OCI-LY3 (cell line): ENCODE measurements around the gene CCDC74B.
"Not testable (repeated sequence)": the region's sequence is repeated elsewhere in the genome, so short reads cannot be mapped to it uniquely, and the experiment has no call there.

ENCODE experiments used
- CTCF ChIP-seq: fragments of 200-600, 300-600 bp; sonication (generic); IDR thresholded peaks from 2 replicates; pipeline ENCODE4 v1.5.1; 2014; ENCODE audit warnings: antibody characterized with exemption, low read length, low read depth
- EZH2phosphoT487 ChIP-seq: fragments of 200-600 bp; shearing (Covaris generic); IDR thresholded peaks from 2 replicates; pipeline ENCODE4 v1.6.1; 2018; ENCODE audit warnings: antibody characterized with exemption, mixed run types, low read depth

DNA sequence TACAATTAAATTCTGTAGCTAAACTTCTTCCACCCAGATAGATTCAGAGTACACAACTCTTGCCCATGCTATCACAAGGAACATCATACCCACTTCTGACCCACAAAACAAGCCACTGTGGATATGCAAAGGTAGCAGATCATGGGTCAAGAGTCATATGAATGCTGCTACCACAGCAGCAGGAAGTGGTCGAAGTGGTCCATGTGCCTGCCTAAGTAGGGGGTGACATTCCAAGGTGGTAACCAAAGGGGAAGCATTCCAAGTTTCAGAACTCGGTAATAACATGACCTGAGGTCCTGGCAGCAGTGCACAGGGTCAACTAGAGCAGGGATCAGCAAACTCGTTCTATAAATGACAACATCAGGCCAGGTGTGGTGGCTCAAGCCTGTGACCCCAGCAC is 47.5 kb upstream of the CCDC74B start:
- not testable (repeated sequence) for TF ChIP-seq CTCF, EZH2phosphoT487
